ENCODE data around the gene MAPRE2. TPM values are rescaled to one million over a fixed set of nuclear protein-coding genes. Genes with fewer than 3 reads are reported as not detected.

MAPRE2 gene
- total RNA-seq, 2 donors from 2014 or later, result 25.5 to 32.2 TPM

- no peaks in the 10 kb centered on the region for H3K4me1 ChIP-seq
- no peaks in the 10 kb centered on the region for H3K27me3 ChIP-seq
- H3K9me3 ChIP-seq, result no peaks in the 10 kb centered on the region
- no peaks in the 10 kb centered on the region for H3K36me3 ChIP-seq
- TF ChIP-seq, protein P1, sequence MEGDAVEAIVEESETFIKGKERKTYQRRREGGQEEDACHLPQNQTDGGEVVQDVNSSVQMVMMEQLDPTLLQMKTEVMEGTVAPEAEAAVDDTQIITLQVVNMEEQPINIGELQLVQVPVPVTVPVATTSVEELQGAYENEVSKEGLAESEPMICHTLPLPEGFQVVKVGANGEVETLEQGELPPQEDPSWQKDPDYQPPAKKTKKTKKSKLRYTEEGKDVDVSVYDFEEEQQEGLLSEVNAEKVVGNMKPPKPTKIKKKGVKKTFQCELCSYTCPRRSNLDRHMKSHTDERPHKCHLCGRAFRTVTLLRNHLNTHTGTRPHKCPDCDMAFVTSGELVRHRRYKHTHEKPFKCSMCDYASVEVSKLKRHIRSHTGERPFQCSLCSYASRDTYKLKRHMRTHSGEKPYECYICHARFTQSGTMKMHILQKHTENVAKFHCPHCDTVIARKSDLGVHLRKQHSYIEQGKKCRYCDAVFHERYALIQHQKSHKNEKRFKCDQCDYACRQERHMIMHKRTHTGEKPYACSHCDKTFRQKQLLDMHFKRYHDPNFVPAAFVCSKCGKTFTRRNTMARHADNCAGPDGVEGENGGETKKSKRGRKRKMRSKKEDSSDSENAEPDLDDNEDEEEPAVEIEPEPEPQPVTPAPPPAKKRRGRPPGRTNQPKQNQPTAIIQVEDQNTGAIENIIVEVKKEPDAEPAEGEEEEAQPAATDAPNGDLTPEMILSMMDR (IDR thresholded peaks at IDR 0.05), result no peak
- H3K9ac ChIP-seq (ENCODE audit: low read depth in 2 of 2, low read length in 2 of 2), result no peak overlapping the region
- no peak for DNase-seq
- H3K4me3 ChIP-seq, result no peak overlapping the region
- no peak overlapping the region for H3K27ac ChIP-seq
- intact Hi-C loops (cut with DNase I), result no loop called here
Measured at GRCh38 chr18:35121531-35121930, 80.3 kb downstream of the MAPRE2 start.

GRCh38 chr18:35122586-35123224 is 81.5 kb downstream of the MAPRE2 start:
- Histone ChIP-seq H3K27me3 (no peaks in the 10 kb centered on the region), H3K9ac (ENCODE audit: low read depth in 2 of 2, low read length in 2 of 2) (no peak overlapping the region), H3K4me1 (no peaks in the 10 kb centered on the region), H3K27ac (no peak overlapping the region), H3K36me3 (no peaks in the 10 kb centered on the region), H3K4me3 (no peak overlapping the region), H3K9me3 (no peaks in the 10 kb centered on the region)
- TF ChIP-seq, protein P1 (IDR thresholded peaks at IDR 0.05), result no peak
- intact Hi-C loops (cut with DNase I), result no loop called here
- no peak for DNase-seq

- DNase-seq, result no peak
- TF ChIP-seq, protein P1 (IDR thresholded peaks at IDR 0.05), result no peak
- no peaks in the 10 kb centered on the region for H3K9me3 ChIP-seq
- intact Hi-C loops (cut with DNase I), result no loop called here
- no peaks in the 10 kb centered on the region for H3K4me1 ChIP-seq
- no peaks in the 10 kb centered on the region for H3K36me3 ChIP-seq
- no peak overlapping the region for H3K27ac ChIP-seq
- H3K27me3 ChIP-seq, result no peaks in the 10 kb centered on the region
- no peak overlapping the region for H3K9ac ChIP-seq (ENCODE audit: low read depth in 2 of 2, low read length in 2 of 2)
- H3K4me3 ChIP-seq, result no peak overlapping the region
Measured at GRCh38 chr18:35123811-35124210, 82.6 kb downstream of the MAPRE2 start.

DNA sequence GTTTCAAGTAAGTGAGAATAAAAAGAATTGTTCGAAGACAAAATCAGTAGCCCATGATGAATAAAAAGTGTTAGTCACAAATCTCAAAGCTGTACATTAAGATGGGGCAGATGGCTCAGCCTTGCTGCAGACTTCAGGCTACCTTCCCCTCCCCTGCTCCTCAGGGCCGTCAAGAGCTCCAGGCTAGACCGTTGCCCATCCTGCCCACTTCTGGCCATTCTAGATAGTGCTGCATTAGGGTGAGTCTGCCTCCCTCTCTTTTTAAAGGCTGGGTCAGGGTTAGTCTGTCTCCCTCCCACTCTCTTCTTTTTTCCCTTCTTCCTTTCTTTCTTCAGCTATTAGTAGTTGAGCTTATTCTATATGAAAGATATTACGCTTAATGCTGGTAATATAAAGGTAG is 86.0 kb downstream of the MAPRE2 start:
- no peaks in the 10 kb centered on the region for H3K9me3 ChIP-seq
- TF ChIP-seq, protein P1 (IDR thresholded peaks at IDR 0.05), result no peak
- intact Hi-C loops (cut with DNase I), result no loop called here
- H3K27ac ChIP-seq, result no peak overlapping the region
- no peak overlapping the region for H3K9ac ChIP-seq (ENCODE audit: low read depth in 2 of 2, low read length in 2 of 2)
- no peaks in the 10 kb centered on the region for H3K27me3 ChIP-seq
- DNase-seq, result no peak
- H3K4me1 ChIP-seq, result no peaks in the 10 kb centered on the region
- no peaks in the 10 kb centered on the region for H3K36me3 ChIP-seq
- no peak overlapping the region for H3K4me3 ChIP-seq

GRCh38 chr18:35128675-35129074 is 87.5 kb downstream of the MAPRE2 start:
- no peak for DNase-seq
- H3K27ac ChIP-seq, result no peak overlapping the region
- H3K4me1 ChIP-seq, result no peaks in the 10 kb centered on the region
- intact Hi-C loops (cut with DNase I), result no loop called here
- H3K27me3 ChIP-seq, result no peaks in the 10 kb centered on the region
- H3K9me3 ChIP-seq, result no peaks in the 10 kb centered on the region
- H3K9ac ChIP-seq (ENCODE audit: low read depth in 2 of 2, low read length in 2 of 2), result no peak overlapping the region
- H3K4me3 ChIP-seq, result no peak overlapping the region
- no peaks in the 10 kb centered on the region for H3K36me3 ChIP-seq
- TF ChIP-seq, protein P1 (IDR thresholded peaks at IDR 0.05), result no peak
